PC-3 (cell line): Measurements from ENCODE around the gene NGRN. TPM values are rescaled to one million over a fixed set of nuclear protein-coding genes. Genes with fewer than 3 reads are reported as not detected.

Source experiments
- ATAC-seq: fragments of 200-7000 bp; cut with Tn5 transposase; 2 replicates; pipeline ENCODE4 v1.9.1; 2020; ENCODE audit warnings: mild to moderate bottlenecking, moderate library complexity
- BruUV-seq: library from RNA; stranded (reverse); fragments of 400-500 nt; replicated peaks from 2 replicates; lab custom pipeline; 2021; lab: Mats Ljungman, UMichigan
- CTCF ChIA-PET: fragments of 300-600 bp; sonication (Branson Sonifier 250); formaldehyde crosslinking; loops from one replicate; lab custom pipeline; 2022; ENCODE audit warnings: antibody characterized with exemption; lab: Charles Lee
- POLR2A ChIA-PET: fragments of 300-600 bp; sonication (Branson Sonifier 250); formaldehyde crosslinking; loops from one replicate; lab custom pipeline; 2022; ENCODE audit warnings: antibody characterized with exemption; ENCODE audit not compliant: unreplicated experiment; lab: Charles Lee
- DNase-seq: peaks from one replicate; pipeline ENCODE4 v3.0.0-alpha.2; 2015
- H2AFZ ChIP-seq: fragments of 300-600 bp; sonication (generic); 2 replicates; pipeline ENCODE4 v1.6.0; 2016; ENCODE audit warnings: antibody characterized with exemption, low read length
- H3F3A ChIP-seq: fragments of 300-600 bp; sonication (generic); one replicate; pipeline ENCODE4 v1.6.0; 2017; ENCODE audit warnings: antibody characterized with exemption, low read length, control low read depth, mild to moderate bottlenecking; ENCODE audit not compliant: unreplicated experiment
- H3K27ac ChIP-seq: fragments of 300-600 bp; sonication (generic); 2 replicates; pipeline ENCODE4 v1.5.1; 2016; ENCODE audit warnings: mild to moderate bottlenecking, low read length
- H3K27me3 ChIP-seq: fragments of 300-600 bp; sonication (generic); 2 replicates; pipeline ENCODE4 v1.6.1; 2016; ENCODE audit warnings: low read length, mixed read lengths
- H3K36me3 ChIP-seq: fragments of 300-600 bp; sonication (generic); 2 replicates; pipeline ENCODE4 v1.6.1; 2016; ENCODE audit warnings: low read depth, mixed run types, low read length, mixed read lengths
- H3K4me1 ChIP-seq: fragments of 300-600 bp; sonication (generic); 2 replicates; pipeline ENCODE4 v1.5.1; 2016; ENCODE audit warnings: low read length; ENCODE audit not compliant: insufficient read depth
- H3K4me2 ChIP-seq: fragments of 300-600 bp; sonication (generic); 2 replicates; pipeline ENCODE4 v1.6.0; 2016; ENCODE audit warnings: low read length
- H3K4me3 ChIP-seq: fragments of 300-600 bp; sonication (generic); 2 replicates; pipeline ENCODE4 v1.5.1; 2016; ENCODE audit warnings: mild to moderate bottlenecking, low read length, mixed read lengths
- H3K79me2 ChIP-seq: fragments of 300-600 bp; sonication (generic); 2 replicates; pipeline ENCODE4 v1.6.1; 2017; ENCODE audit warnings: low read length, mixed read lengths
- H3K9ac ChIP-seq: fragments of 300-600 bp; sonication (generic); 2 replicates; pipeline ENCODE4 v1.6.0; 2016; ENCODE audit warnings: mild to moderate bottlenecking, low read length
- H3K9me2 ChIP-seq: fragments of 300-600 bp; sonication (generic); replicated peaks from 2 replicates; pipeline ENCODE4 v1.6.1; 2016; ENCODE audit warnings: mixed run types, low read length, mixed read lengths
- H3K9me3 ChIP-seq: fragments of 300-600 bp; sonication (generic); 2 replicates; pipeline ENCODE4 v1.6.1; 2016; ENCODE audit warnings: low read length, mixed read lengths
- H4K20me1 ChIP-seq: fragments of 300-600 bp; sonication (generic); 2 replicates; pipeline ENCODE4 v1.6.1; 2016; ENCODE audit warnings: low read length, mixed read lengths
- EZH2 ChIP-seq: fragments of 300-600 bp; sonication (generic); IDR thresholded peaks from one replicate; pipeline ENCODE4 v1.6.1; 2017; ENCODE audit warnings: antibody characterized with exemption, mild to moderate bottlenecking, low read length; ENCODE audit not compliant: unreplicated experiment
- EZH2phosphoT487 ChIP-seq: fragments of 300-600 bp; sonication (generic); IDR thresholded peaks from 2 replicates; pipeline ENCODE4 v1.6.1; 2018; ENCODE audit warnings: mild to moderate bottlenecking, antibody characterized with exemption, low read length, borderline replicate concordance
- intact Hi-C: fragments of 100-400 bp; cut with micrococcal nuclease; formaldehyde crosslinking; loops from 2 replicates; pipeline ENCODE4 v1.9.0; 2023
- total RNA-seq: library from RNA; depleted of rRNA; stranded (reverse); fragments of >200 nt; gene quantifications from 2 replicates; pipeline ENCODE4 v1.2.3, GENCODE V29; 2014
- TF ChIP-seq, protein P1 (sequence below): fragments of 300-600 bp; sonication (generic); conservative IDR thresholded peaks from 2 replicates; pipeline ENCODE4 v1.5.1; 2017; ENCODE audit warnings: antibody characterized with exemption, low read depth, mild to moderate bottlenecking, low read length

Gene NGRN
- total RNA-seq, 1 experiment from 2014 or later: 99.3 TPM

DNA sequence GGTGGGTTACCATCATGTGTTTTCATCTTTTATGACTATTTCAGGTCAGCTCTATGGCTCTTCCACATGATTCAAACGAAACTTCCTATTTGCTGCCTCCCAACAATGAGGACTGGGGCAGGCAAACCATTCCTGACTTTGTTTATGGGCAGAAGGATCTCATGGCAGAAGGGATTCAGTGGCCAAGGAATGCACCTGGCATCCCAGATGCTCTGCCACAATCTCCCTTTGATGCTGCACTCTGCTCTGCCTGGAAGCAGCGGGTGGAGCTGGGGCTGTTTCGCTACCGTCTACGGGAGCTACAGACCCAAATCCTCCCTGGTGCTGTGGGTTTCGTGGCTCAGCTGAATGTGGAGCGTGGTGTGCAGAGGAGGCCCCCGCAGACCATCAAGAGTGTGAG lies 24.6 kb upstream of the NGRN start:
- no peaks in the 10 kb centered on the region for H3K9me2 ChIP-seq
- no peak overlapping the region for H3K9ac ChIP-seq
- POLR2A ChIA-PET: no interaction called here
- BruUV-seq: no TSS peak
- no peaks in the 10 kb centered on the region for H3K27me3 ChIP-seq
- H3K79me2 ChIP-seq: no peaks in the 10 kb centered on the region
- intact Hi-C loops: no loop called here
- ATAC-seq (no peak), DNase-seq (no peak)
- H3K36me3 ChIP-seq: no peaks in the 10 kb centered on the region; the same call in 1 of the 2 replicates
- H2AFZ ChIP-seq: no peak overlapping the region
- H3K27ac ChIP-seq: no peak overlapping the region
- H3K9me3 ChIP-seq: no peaks in the 10 kb centered on the region
- CTCF ChIA-PET: no interaction called here
- TF ChIP-seq, protein P1, sequence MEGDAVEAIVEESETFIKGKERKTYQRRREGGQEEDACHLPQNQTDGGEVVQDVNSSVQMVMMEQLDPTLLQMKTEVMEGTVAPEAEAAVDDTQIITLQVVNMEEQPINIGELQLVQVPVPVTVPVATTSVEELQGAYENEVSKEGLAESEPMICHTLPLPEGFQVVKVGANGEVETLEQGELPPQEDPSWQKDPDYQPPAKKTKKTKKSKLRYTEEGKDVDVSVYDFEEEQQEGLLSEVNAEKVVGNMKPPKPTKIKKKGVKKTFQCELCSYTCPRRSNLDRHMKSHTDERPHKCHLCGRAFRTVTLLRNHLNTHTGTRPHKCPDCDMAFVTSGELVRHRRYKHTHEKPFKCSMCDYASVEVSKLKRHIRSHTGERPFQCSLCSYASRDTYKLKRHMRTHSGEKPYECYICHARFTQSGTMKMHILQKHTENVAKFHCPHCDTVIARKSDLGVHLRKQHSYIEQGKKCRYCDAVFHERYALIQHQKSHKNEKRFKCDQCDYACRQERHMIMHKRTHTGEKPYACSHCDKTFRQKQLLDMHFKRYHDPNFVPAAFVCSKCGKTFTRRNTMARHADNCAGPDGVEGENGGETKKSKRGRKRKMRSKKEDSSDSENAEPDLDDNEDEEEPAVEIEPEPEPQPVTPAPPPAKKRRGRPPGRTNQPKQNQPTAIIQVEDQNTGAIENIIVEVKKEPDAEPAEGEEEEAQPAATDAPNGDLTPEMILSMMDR: no peak
- TF ChIP-seq EZH2 (no peak), EZH2phosphoT487 (no peak)
- H3K4me1 ChIP-seq: no peaks in the 10 kb centered on the region
- no peaks in the 10 kb centered on the region for H4K20me1 ChIP-seq
- H3K4me3 ChIP-seq: no peak overlapping the region
- H3F3A ChIP-seq: no peaks in the 10 kb centered on the region
- no peak overlapping the region for H3K4me2 ChIP-seq

GRCh38 chr15:90241343-90242192 lies 23.9 kb upstream of the NGRN start:
- Histone ChIP-seq H3K9me3 (no peaks in the 10 kb centered on the region), H3K27me3 (no peaks in the 10 kb centered on the region), H3K4me2 (no peak overlapping the region), H3F3A (no peaks in the 10 kb centered on the region), H3K4me3 (no peak overlapping the region), H3K79me2 (no peaks in the 10 kb centered on the region), H3K4me1 (no peaks in the 10 kb centered on the region), H2AFZ (no peak overlapping the region), H4K20me1 (no peaks in the 10 kb centered on the region), H3K9me2 (no peaks in the 10 kb centered on the region), H3K9ac (no peak overlapping the region), H3K27ac (no peak overlapping the region), H3K36me3 (no peaks in the 10 kb centered on the region; the same call in 1 of the 2 replicates)
- ChIA-PET POLR2A (no interaction called here), CTCF (no interaction called here)
- TF ChIP-seq, protein P1: no peak
- TF ChIP-seq EZH2phosphoT487 (no peak), EZH2 (no peak)
- intact Hi-C loops: no loop called here
- BruUV-seq: no TSS peak
- no peak for ATAC-seq
- DNase-seq: no peak
